K562 (cell line): ENCODE data around the gene PTPRU. TPM values are rescaled to one million over a fixed set of nuclear protein-coding genes. Genes with fewer than 3 reads are reported as not detected.

Source experiments
- CTBP1 ChIP-seq: fragments of 450-650 bp; IDR thresholded peaks from 2 replicates; pipeline ENCODE4 v1.6.1; 2016; ENCODE audit warnings: borderline replicate concordance
- EGR1 ChIP-seq: fragments of 450-650 bp; conservative IDR thresholded peaks from 2 replicates; pipeline ENCODE4 v1.6.1; 2017; ENCODE audit warnings: mild to moderate bottlenecking
- ERF ChIP-seq: fragments of 450-650 bp; formaldehyde crosslinking; IDR thresholded peaks from 2 replicates; pipeline ENCODE4 v1.4.0; 2020; ENCODE audit warnings: mild to moderate bottlenecking, mixed read lengths
- JUND ChIP-seq, 2 experiments: IDR thresholded peaks; 2 replicates in 1 of 2; 3 replicates in 1 of 2; pipeline ENCODE4 v1.6.1; 2011; ENCODE audit warnings: borderline replicate concordance in 2 of 2, low read depth in 2 of 2, low read length in 2 of 2, improper control_type of control experiment in 1 of 2, missing biosample characterization in 1 of 2, missing genetic modification characterization in 1 of 2, missing genetic modification reagents in 1 of 2
- KAT7 ChIP-seq: sonication (generic); formaldehyde crosslinking; IDR thresholded peaks from 2 replicates; pipeline ENCODE4 v1.8.0; 2022; ENCODE audit warnings: missing genetic modification reagents, mild to moderate bottlenecking, borderline replicate concordance
- MTF1 ChIP-seq: fragments of 250-450 bp; sonication (Bioruptor Pico); IDR thresholded peaks from 2 replicates; pipeline ENCODE4 v1.9.0; 2021; ENCODE audit warnings: moderate library complexity, mild to moderate bottlenecking, inconsistent platforms, borderline replicate concordance
- PHF8 ChIP-seq: fragments of 200-600 bp; sonication (generic); IDR thresholded peaks from 2 replicates; pipeline ENCODE4 v1.6.1; 2012; ENCODE audit warnings: mixed run types, mild to moderate bottlenecking, inconsistent platforms, low read length, moderate library complexity, borderline replicate concordance
- RCOR1 ChIP-seq, 2 experiments: IDR thresholded peaks; 2 replicates each; pipeline ENCODE4 v1.6.1; 2012; ENCODE audit warnings: low read depth in 2 of 2, low read length in 2 of 2, borderline replicate concordance in 1 of 2, improper control_type of control experiment in 1 of 2
- TBL1XR1 ChIP-seq, 2 experiments: IDR thresholded peaks; 2 replicates each; pipeline ENCODE4 v1.6.1; 2012; ENCODE audit warnings: improper control_type of control experiment in 2 of 2, low read length in 2 of 2, mild to moderate bottlenecking in 1 of 2
- WHSC1 ChIP-seq: IDR thresholded peaks from one replicate; pipeline ENCODE4 v1.6.1; 2012; ENCODE audit warnings: low read length, control low read depth, inconsistent platforms
- ZBTB7A ChIP-seq: IDR thresholded peaks from 2 replicates; pipeline ENCODE4 v1.6.1; 2011; ENCODE audit warnings: low read depth, mild to moderate bottlenecking, low read length, moderate library complexity, borderline replicate concordance; ENCODE audit not compliant: control insufficient read depth
- ZNF695 ChIP-seq: fragments of 450-650 bp; formaldehyde crosslinking; IDR thresholded peaks from 2 replicates; pipeline ENCODE4 v1.4.0; 2020; ENCODE audit warnings: mild to moderate bottlenecking, moderate library complexity
- polyA plus RNA-seq, 8 experiments: library from polyadenylated mRNA; depleted of rRNA in 4 of 8; stranded (reverse) in 5 of 8; unstranded in 3 of 8; fragments of >200 nt; fragmentation: Nextera tagmentation in 2 of 8; fragmentation: Illumina TruSeq in 1 of 8; extraction: Ambion mirVana in 2 of 8; extraction: Trizol in 1 of 8; gene quantifications; 2 replicates each; pipeline versions ENCODE4 v1.2.1 to v1.2.3, GENCODE V29; 2011 to 2014; ENCODE audit warnings: inconsistent platforms in 1 of 8, missing spikeins in 1 of 8
- total RNA-seq, 7 experiments: library from RNA; depleted of rRNA in 6 of 7; stranded (reverse); fragments of >200 nt in 6 of 7; fragmentation: Illumina TruSeq in 2 of 7; extraction: Trizol in 2 of 7; gene quantifications; 2 replicates each; pipeline versions ENCODE4 v1.2.1 to v1.2.3, GENCODE V29; 2011 to 2021; ENCODE audit warnings: low replicate concordance in 1 of 7
- TF ChIP-seq, protein P1 (sequence below): sonication (generic); formaldehyde crosslinking; IDR thresholded peaks from 2 replicates; pipeline ENCODE4 v1.8.1; 2023; ENCODE audit warnings: mild to moderate bottlenecking, missing genetic modification reagents
- TF ChIP-seq, protein P2 (sequence below): sonication (generic); formaldehyde crosslinking; IDR thresholded peaks from 2 replicates; pipeline ENCODE4 v1.9.0; 2022; ENCODE audit warnings: mild to moderate bottlenecking, missing genetic modification reagents
- TF ChIP-seq, protein P3 (sequence below): fragments of 250-450 bp; sonication (Bioruptor Pico); IDR thresholded peaks from 2 replicates; pipeline ENCODE4 v1.9.0; 2021; ENCODE audit warnings: mild to moderate bottlenecking, inconsistent platforms
- TF ChIP-seq, protein P4 (sequence below): fragments of 450-650 bp; formaldehyde crosslinking; IDR thresholded peaks from 2 replicates; pipeline ENCODE4 v1.4.0; 2020; ENCODE audit warnings: mild to moderate bottlenecking, moderate library complexity
- TF ChIP-seq, protein P5 (sequence below): sonication (generic); formaldehyde crosslinking; IDR thresholded peaks from 2 replicates; pipeline ENCODE4 v1.8.0; 2022; ENCODE audit warnings: mild to moderate bottlenecking, missing genetic modification reagents

Gene PTPRU
- total and polyA plus RNA-seq, 9 of the 15 experiments (the other 6 are each of a cell fraction or from before 2014, with no cell fraction given), result 0.01 to 2.9 (median 1.0) TPM

DNA sequence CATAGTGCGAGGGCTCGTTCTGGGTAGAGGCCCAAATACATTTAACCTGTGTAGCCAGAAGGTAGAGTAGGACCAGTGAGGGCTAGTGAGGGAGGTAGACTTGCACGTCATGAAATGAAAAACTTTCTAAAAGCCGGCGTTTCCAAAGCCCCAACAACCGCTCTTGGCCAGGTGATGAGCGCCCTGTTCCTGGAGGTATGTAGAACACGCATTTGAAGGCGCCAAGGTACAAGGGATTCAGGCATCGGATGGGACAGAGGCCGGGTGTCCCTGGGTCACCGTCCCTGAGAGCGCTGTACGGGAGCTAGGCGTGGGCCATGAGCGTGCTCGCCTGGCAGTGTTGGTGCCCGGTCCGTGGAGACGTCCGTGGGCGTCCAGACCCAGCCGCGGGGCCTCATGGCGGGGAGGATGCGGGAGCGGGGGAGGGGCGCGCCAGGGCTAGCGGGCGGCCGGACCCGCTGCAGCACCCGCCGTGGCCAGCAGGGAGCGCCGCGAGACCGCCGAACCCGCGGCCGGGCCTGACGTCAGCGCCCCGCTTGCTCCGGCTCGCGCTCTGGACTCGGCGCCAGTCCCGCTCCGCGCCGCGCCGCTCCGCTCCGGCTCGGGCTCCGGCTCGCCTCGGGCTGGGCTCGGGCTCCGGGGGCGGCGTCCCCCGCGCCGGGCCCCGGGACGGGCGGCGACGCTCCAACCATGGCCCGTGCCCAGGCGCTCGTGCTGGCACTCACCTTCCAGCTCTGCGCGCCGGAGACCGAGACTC is at the start of gene PTPRU (continued):
- TF ChIP-seq TBL1XR1 (IDR thresholded peaks at IDR 0.05; ENCODE audit: low read length in 2 of 2), result 0 out of 4 replicates have a peak, but pooled peaks of 1 of the 2 experiments have one; percentile 22
- no peak for TF ChIP-seq ZNF695 (CRISPR knock-in tag)
- TF ChIP-seq, protein P1, sequence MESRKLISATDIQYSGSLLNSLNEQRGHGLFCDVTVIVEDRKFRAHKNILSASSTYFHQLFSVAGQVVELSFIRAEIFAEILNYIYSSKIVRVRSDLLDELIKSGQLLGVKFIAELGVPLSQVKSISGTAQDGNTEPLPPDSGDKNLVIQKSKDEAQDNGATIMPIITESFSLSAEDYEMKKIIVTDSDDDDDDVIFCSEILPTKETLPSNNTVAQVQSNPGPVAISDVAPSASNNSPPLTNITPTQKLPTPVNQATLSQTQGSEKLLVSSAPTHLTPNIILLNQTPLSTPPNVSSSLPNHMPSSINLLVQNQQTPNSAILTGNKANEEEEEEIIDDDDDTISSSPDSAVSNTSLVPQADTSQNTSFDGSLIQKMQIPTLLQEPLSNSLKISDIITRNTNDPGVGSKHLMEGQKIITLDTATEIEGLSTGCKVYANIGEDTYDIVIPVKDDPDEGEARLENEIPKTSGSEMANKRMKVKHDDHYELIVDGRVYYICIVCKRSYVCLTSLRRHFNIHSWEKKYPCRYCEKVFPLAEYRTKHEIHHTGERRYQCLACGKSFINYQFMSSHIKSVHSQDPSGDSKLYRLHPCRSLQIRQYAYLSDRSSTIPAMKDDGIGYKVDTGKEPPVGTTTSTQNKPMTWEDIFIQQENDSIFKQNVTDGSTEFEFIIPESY (CRISPR knock-in tag), result peak; percentile 23; the same call in 1 of the 2 replicates
- TF ChIP-seq JUND (IDR thresholded peaks at IDR 0.05; ENCODE audit: borderline replicate concordance, low read depth, low read length), result peak; percentile 91
- TF ChIP-seq JUND (tag; IDR thresholded peaks at IDR 0.05; ENCODE audit: borderline replicate concordance, low read depth, low read length), result peak; percentile 88; the same call in 1 of the 3 replicates
- peak; percentile 85; the same call in 1 of the 2 replicates for TF ChIP-seq ERF (CRISPR knock-in tag)
- TF ChIP-seq ZBTB7A, result peak; percentile 43; the same call in 1 of the 2 replicates
- peak; percentile 57 for TF ChIP-seq EGR1
- TF ChIP-seq, protein P2, sequence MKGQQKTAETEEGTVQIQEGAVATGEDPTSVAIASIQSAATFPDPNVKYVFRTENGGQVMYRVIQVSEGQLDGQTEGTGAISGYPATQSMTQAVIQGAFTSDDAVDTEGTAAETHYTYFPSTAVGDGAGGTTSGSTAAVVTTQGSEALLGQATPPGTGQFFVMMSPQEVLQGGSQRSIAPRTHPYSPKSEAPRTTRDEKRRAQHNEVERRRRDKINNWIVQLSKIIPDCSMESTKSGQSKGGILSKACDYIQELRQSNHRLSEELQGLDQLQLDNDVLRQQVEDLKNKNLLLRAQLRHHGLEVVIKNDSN (CRISPR knock-in tag), result 0 out of 2 replicates have a peak, but pooled peaks have one; percentile 16
- no peak for TF ChIP-seq WHSC1
- TF ChIP-seq, protein P3, sequence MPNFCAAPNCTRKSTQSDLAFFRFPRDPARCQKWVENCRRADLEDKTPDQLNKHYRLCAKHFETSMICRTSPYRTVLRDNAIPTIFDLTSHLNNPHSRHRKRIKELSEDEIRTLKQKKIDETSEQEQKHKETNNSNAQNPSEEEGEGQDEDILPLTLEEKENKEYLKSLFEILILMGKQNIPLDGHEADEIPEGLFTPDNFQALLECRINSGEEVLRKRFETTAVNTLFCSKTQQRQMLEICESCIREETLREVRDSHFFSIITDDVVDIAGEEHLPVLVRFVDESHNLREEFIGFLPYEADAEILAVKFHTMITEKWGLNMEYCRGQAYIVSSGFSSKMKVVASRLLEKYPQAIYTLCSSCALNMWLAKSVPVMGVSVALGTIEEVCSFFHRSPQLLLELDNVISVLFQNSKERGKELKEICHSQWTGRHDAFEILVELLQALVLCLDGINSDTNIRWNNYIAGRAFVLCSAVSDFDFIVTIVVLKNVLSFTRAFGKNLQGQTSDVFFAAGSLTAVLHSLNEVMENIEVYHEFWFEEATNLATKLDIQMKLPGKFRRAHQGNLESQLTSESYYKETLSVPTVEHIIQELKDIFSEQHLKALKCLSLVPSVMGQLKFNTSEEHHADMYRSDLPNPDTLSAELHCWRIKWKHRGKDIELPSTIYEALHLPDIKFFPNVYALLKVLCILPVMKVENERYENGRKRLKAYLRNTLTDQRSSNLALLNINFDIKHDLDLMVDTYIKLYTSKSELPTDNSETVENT (CRISPR knock-in tag), result peak; percentile 19; the same call in 1 of the 2 replicates
- peak; percentile 29; the same call in 1 of the 2 replicates for TF ChIP-seq PHF8
- 0 out of 2 replicates have a peak, but pooled peaks have one; percentile 21 for TF ChIP-seq KAT7 (CRISPR knock-in tag)
- TF ChIP-seq, protein P4, sequence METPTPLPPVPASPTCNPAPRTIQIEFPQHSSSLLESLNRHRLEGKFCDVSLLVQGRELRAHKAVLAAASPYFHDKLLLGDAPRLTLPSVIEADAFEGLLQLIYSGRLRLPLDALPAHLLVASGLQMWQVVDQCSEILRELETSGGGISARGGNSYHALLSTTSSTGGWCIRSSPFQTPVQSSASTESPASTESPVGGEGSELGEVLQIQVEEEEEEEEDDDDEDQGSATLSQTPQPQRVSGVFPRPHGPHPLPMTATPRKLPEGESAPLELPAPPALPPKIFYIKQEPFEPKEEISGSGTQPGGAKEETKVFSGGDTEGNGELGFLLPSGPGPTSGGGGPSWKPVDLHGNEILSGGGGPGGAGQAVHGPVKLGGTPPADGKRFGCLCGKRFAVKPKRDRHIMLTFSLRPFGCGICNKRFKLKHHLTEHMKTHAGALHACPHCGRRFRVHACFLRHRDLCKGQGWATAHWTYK, result peak; percentile 76; the same call in 1 of the 2 replicates
- TF ChIP-seq RCOR1 (IDR thresholded peaks at IDR 0.05; ENCODE audit: borderline replicate concordance in 1 of 2, low read depth in 2 of 2, low read length in 2 of 2), result peak in 1 of 2 experiments; percentile 11; a peak in 1 of 4 replicates
- peak; percentile 82; the same call in 1 of the 2 replicates for TF ChIP-seq CTBP1
- no peak for TF ChIP-seq MTF1 (CRISPR knock-in tag)
- TF ChIP-seq, protein P5, sequence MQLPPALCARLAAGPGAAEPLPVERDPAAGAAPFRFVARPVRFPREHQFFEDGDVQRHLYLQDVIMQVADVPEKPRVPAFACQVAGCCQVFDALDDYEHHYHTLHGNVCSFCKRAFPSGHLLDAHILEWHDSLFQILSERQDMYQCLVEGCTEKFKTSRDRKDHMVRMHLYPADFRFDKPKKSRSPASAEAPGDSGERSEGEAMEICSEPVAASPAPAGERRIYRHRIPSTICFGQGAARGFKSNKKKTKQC (CRISPR knock-in tag), result 0 out of 2 replicates have a peak, but pooled peaks have one; percentile 14
